B cell (primary cell): ENCODE measurements around the gene CLASP2. TPM values are rescaled to one million over a fixed set of nuclear protein-coding genes. Genes with fewer than 3 reads are reported as not detected.

Experiments used
- ATAC-seq: fragments of 200-7000 bp; cut with Tn5 transposase; one replicate; pipeline ENCODE4 v1.10.0; 2021; ENCODE audit warnings: low read depth, mild to moderate bottlenecking, moderate number of reproducible peaks, moderate library complexity
- CTCF ChIA-PET: fragments of 350-600 bp; sonication (Branson Sonifier 250); formaldehyde crosslinking; loops from one replicate; lab custom pipeline; 2021; ENCODE audit warnings: antibody characterized with exemption, inconsistent platforms; lab: Charles Lee
- POLR2A ChIA-PET: fragments of 350-600 bp; sonication (Branson Sonifier 250); formaldehyde crosslinking; loops from one replicate; lab custom pipeline; 2021; ENCODE audit warnings: antibody characterized with exemption; lab: Charles Lee
- DNase-seq: peaks from one replicate; pipeline ENCODE4 v3.0.0; 2013
- H2AFZ ChIP-seq: 2 replicates; pipeline ENCODE4 v1.6.1; 2012; ENCODE audit warnings: mild to moderate bottlenecking, low read depth, low read length; ENCODE audit not compliant: insufficient read depth, poor library complexity, severe bottlenecking
- H3K27ac ChIP-seq, 2 donors: 1 replicate in 1 of 2; 2 replicates in 1 of 2; pipeline ENCODE4 v1.5.1; 2012 to 2013; ENCODE audit warnings: low read length in 2 of 2, mild to moderate bottlenecking in 2 of 2, moderate library complexity in 1 of 2
- H3K27me3 ChIP-seq, 4 experiments: fragments of 200-600 bp in 1 of 4; sonication (generic) in 1 of 4; replicated peaks in 1 of 4; 1 replicate in 2 of 4; 2 replicates in 2 of 4; pipeline versions ENCODE4 v1.6.1 to v1.7.0; 2013 to 2016; ENCODE audit warnings: low read length in 3 of 4, mild to moderate bottlenecking in 2 of 4, mixed read lengths in 1 of 4, moderate library complexity in 1 of 4; ENCODE audit not compliant: insufficient read depth in 4 of 4, control insufficient read depth in 3 of 4; ENCODE audit errors: control extremely low read depth in 1 of 4
- H3K36me3 ChIP-seq, 2 experiments: replicated peaks in 1 of 2; 1 replicate in 1 of 2; 2 replicates in 1 of 2; pipeline versions ENCODE4 v1.6.1 to v1.7.1; 2013; ENCODE audit warnings: low read length in 1 of 2; ENCODE audit not compliant: insufficient read depth in 2 of 2, control insufficient read depth in 1 of 2; ENCODE audit errors: control extremely low read depth in 1 of 2, extremely low read depth in 1 of 2
- H3K4me1 ChIP-seq, 2 donors: fragments of 200-600 bp in 1 of 2; sonication (generic) in 1 of 2; 1 replicate in 1 of 2; 2 replicates in 1 of 2; pipeline versions ENCODE4 v1.5.1 to v1.6.1; 2013 to 2017; ENCODE audit warnings: low read length in 2 of 2; ENCODE audit not compliant: control insufficient read depth in 2 of 2, insufficient read depth in 2 of 2
- H3K4me2 ChIP-seq: replicated peaks from 2 replicates; pipeline ENCODE3; 2012; ENCODE audit warnings: mild to moderate bottlenecking, low read depth, low read length; ENCODE audit not compliant: poor library complexity, severe bottlenecking
- H3K4me3 ChIP-seq, 5 experiments: fragments of 200-600 bp in 1 of 5; sonication (generic) in 1 of 5; 1 replicate in 3 of 5; 2 replicates in 2 of 5; pipeline versions ENCODE4 v1.5.1 to v1.7.0; 2011 to 2016; ENCODE audit warnings: low read length in 4 of 5, mild to moderate bottlenecking in 4 of 5, low read depth in 2 of 5, control low read depth in 1 of 5, moderate library complexity in 1 of 5; ENCODE audit not compliant: insufficient read depth in 1 of 5; ENCODE audit errors: control extremely low read depth in 1 of 5, extremely low read depth in 1 of 5
- H3K79me2 ChIP-seq: fragments of 200-600 bp; sonication (generic); one replicate; pipeline ENCODE4 v1.6.0; 2016; ENCODE audit warnings: low read length; ENCODE audit not compliant: control insufficient read depth, insufficient read depth
- H3K9ac ChIP-seq: fragments of 200-600 bp; sonication (generic); 2 replicates; pipeline ENCODE4 v1.6.1; 2017; ENCODE audit warnings: mild to moderate bottlenecking, low read length, moderate library complexity
- H3K9me3 ChIP-seq, 3 donors: one replicate each; pipeline versions ENCODE4 v1.6.1 to v1.7.1; 2013; ENCODE audit warnings: low read length in 2 of 3; ENCODE audit not compliant: control insufficient read depth in 2 of 3, insufficient read depth in 1 of 3; ENCODE audit errors: control extremely low read depth in 1 of 3
- H4K20me1 ChIP-seq: 2 replicates; pipeline ENCODE4 v1.6.0; 2012; ENCODE audit warnings: mild to moderate bottlenecking, low read length; ENCODE audit not compliant: insufficient read depth, control insufficient read depth, poor library complexity, severe bottlenecking
- H3K27ac Mint-ChIP-seq: one replicate; pipeline ENCODE4 v1.8.0; 2021; ENCODE audit warnings: mixed read lengths
- H3K27me3 Mint-ChIP-seq: one replicate; pipeline ENCODE4 v1.8.0; 2021; ENCODE audit warnings: mixed read lengths
- H3K4me1 Mint-ChIP-seq: one replicate; pipeline ENCODE4 v1.8.0; 2021; ENCODE audit warnings: mixed read lengths
- H3K4me3 Mint-ChIP-seq: one replicate; pipeline ENCODE4 v1.8.0; 2021; ENCODE audit warnings: mixed read lengths
- H3K9me3 Mint-ChIP-seq: one replicate; pipeline ENCODE4 v1.8.0; 2022; ENCODE audit warnings: mixed read lengths; ENCODE audit not compliant: insufficient read depth
- EZH2 ChIP-seq: IDR thresholded peaks from 2 replicates; pipeline ENCODE4 v1.6.1; 2012; ENCODE audit warnings: borderline replicate concordance, low read depth, mild to moderate bottlenecking, moderate library complexity, low read length; ENCODE audit not compliant: insufficient read depth, poor library complexity, severe bottlenecking
- WGBS: methylation state at CpG from one replicate; pipeline ENCODE4 v1.1.5; 2013; ENCODE audit warnings: missing lambda C conversion rate; ENCODE audit not compliant: insufficient coverage; 5-methylcytosine and 5-hydroxymethylcytosine counted together
- intact Hi-C: fragments of 100-400 bp; cut with micrococcal nuclease; formaldehyde crosslinking; loops from one replicate; pipeline ENCODE4 v1.10.0; 2022
- polyA plus RNA-seq: library from polyadenylated mRNA; depleted of rRNA; stranded (reverse); fragments of >200 nt; gene quantifications from 2 replicates; pipeline ENCODE4 v1.2.3, GENCODE V29; 2012
- total RNA-seq, 2 donors: library from RNA; stranded (reverse); fragments of 120-200 nt in 1 of 2; gene quantifications; 1 replicate in 1 of 2; 2 replicates in 1 of 2; pipeline versions ENCODE4 v1.2.3 to v1.2.4, GENCODE V29; 2013 to 2022
- TF ChIP-seq, protein P1 (sequence below): fragments of 200-600 bp; IDR thresholded peaks from one replicate; pipeline ENCODE4 v1.8.0; 2022; ENCODE audit warnings: antibody characterized with exemption, mild to moderate bottlenecking

CLASP2 gene
- total and polyA plus RNA-seq, 2 donors (not counting 1 experiment from before 2014, with no cell fraction given), result 10.7 to 109 TPM

DNA sequence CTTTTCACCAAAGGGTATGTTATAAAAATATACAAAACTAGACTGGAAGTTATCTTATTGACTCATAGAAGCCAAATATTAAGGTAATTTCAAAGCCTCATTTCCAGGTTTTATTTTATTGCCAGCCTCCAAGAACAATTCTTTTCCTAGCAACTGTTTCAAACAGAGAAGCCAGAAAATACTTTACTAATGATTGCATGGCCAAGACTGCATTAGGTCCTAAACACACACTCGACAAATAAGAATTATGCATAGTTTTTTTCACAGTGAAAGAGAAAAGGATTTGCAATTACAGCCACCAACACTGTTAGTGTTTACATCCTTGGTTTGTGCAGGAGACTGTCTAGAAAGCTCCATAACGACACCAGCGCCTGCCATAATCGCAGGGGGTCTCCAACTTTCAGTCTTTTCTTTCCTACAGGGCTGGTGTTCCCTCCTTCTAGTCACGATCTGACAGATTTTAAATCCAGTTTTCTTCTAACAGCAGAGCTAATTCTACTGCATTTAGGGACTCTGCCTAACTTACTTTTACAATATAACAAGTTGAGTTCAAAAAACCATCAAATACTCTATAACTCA is 58.1 kb downstream of the CLASP2 start:
- H3K27me3 Mint-ChIP-seq, result no peaks in the 10 kb centered on the region
- Histone ChIP-seq H4K20me1 (no peaks in the 10 kb centered on the region), H2AFZ (no peak overlapping the region), H3K27me3 (no peaks in the 10 kb centered on the region), H3K27ac (peak overlapping the region in 1 of 2 donors; percentile 12), H3K9ac (peak overlapping the region; percentile 47), H3K4me3 (peak overlapping the region in 3 of 5 experiments; percentile 16 to 53 (median 46)), H3K79me2 (peaks cover 12% of the 10 kb centered on the region), H3K36me3 (no peaks in the 10 kb centered on the region), H3K9me3 (no peaks in the 10 kb centered on the region), H3K4me1 (peaks cover 16 to 20% of the 10 kb centered on the region in 2 donors), H3K4me2 (peak overlapping the region; percentile 69)
- DNase-seq (no peak), ATAC-seq (no peak)
- intact Hi-C loops, result loop anchor here (1.0 kb wide), 1 partner anchor 58 kb away; the partner anchor contains the start of gene CLASP2
- 100% methylated on average over 1 of the region's 5 CpGs for WGBS
- no peaks in the 10 kb centered on the region for H3K9me3 Mint-ChIP-seq
- TF ChIP-seq, protein P1, sequence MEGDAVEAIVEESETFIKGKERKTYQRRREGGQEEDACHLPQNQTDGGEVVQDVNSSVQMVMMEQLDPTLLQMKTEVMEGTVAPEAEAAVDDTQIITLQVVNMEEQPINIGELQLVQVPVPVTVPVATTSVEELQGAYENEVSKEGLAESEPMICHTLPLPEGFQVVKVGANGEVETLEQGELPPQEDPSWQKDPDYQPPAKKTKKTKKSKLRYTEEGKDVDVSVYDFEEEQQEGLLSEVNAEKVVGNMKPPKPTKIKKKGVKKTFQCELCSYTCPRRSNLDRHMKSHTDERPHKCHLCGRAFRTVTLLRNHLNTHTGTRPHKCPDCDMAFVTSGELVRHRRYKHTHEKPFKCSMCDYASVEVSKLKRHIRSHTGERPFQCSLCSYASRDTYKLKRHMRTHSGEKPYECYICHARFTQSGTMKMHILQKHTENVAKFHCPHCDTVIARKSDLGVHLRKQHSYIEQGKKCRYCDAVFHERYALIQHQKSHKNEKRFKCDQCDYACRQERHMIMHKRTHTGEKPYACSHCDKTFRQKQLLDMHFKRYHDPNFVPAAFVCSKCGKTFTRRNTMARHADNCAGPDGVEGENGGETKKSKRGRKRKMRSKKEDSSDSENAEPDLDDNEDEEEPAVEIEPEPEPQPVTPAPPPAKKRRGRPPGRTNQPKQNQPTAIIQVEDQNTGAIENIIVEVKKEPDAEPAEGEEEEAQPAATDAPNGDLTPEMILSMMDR, result no peak
- no peak for TF ChIP-seq EZH2
- peak overlapping the region; percentile 78 for H3K4me3 Mint-ChIP-seq
- peak overlapping the region; percentile 83 for H3K27ac Mint-ChIP-seq
- peaks cover 31% of the 10 kb centered on the region for H3K4me1 Mint-ChIP-seq
- ChIA-PET CTCF (interaction anchor here (0.7 to 1.4 kb wide), 4 partner anchors 10 to 138 kb away, joined by 3 to 5 read pairs (median 4); partner anchors contain the start of gene PDCD6IP), POLR2A (no interaction called here)
